HG02759 (cell line): ENCODE results near the gene SCN4A.
"Not testable (repeated sequence)": the region's sequence is repeated elsewhere in the genome, so short reads cannot be mapped to it uniquely, and the experiment has no call there.

Source experiments
- ATAC-seq: cut with Tn5 transposase; IDR thresholded peaks from one replicate; pipeline ENCODE4 v1.9.1; 2021; ENCODE audit warnings: mild to moderate bottlenecking, moderate library complexity; ENCODE audit not compliant: unreplicated experiment

Gene SCN4A

GRCh38 chr17:63986821-63987220 is 14.1 kb upstream of the SCN4A start:
- ATAC-seq, result no peak

GRCh38 chr17:63985387-63986140 is 12.8 kb upstream of the SCN4A start:
- no peak for ATAC-seq

GRCh38 chr17:63984651-63985386 is 12.1 kb upstream of the SCN4A start:
- ATAC-seq, result no peak

GRCh38 chr17:63984236-63984635 is 11.5 kb upstream of the SCN4A start:
- ATAC-seq, result no peak

- ATAC-seq, result no peak
Observed at GRCh38 chr17:63983320-63983719, 10.6 kb upstream of the SCN4A start.

GRCh38 chr17:63982641-63983040 is 9.9 kb upstream of the SCN4A start:
- ATAC-seq, result not testable (repeated sequence)

GRCh38 chr17:63978272-63979200 is 5.8 kb upstream of the SCN4A start:
- no peak for ATAC-seq

- no peak for ATAC-seq
Observed at GRCh38 chr17:63976702-63977101, 4.0 kb upstream of the SCN4A start.

- no peak for ATAC-seq
Observed at GRCh38 chr17:63975541-63976092, 2.9 kb upstream of the SCN4A start.

- no peak for ATAC-seq
Observed at GRCh38 chr17:63974594-63975192, 2.0 kb upstream of the SCN4A start.

GRCh38 chr17:63973930-63974593 is 1.3 kb upstream of the SCN4A start:
- no peak for ATAC-seq

- no peak for ATAC-seq
Observed at GRCh38 chr17:63973247-63973646, 529 bp upstream of the SCN4A start.

- ATAC-seq, result no peak
Observed at GRCh38 chr17:63969278-63969677, 3.4 kb downstream of the SCN4A start.

GRCh38 chr17:63967953-63968352 is 4.8 kb downstream of the SCN4A start:
- no peak for ATAC-seq

GRCh38 chr17:63966646-63967264 is 6.0 kb downstream of the SCN4A start:
- ATAC-seq, result no peak

- ATAC-seq, result no peak
Observed at GRCh38 chr17:63963123-63963522, 9.6 kb downstream of the SCN4A start.

GRCh38 chr17:63962298-63962744 is 10.4 kb downstream of the SCN4A start:
- no peak for ATAC-seq

- no peak for ATAC-seq
Observed at GRCh38 chr17:63961355-63962212, 11.1 kb downstream of the SCN4A start.

GRCh38 chr17:63960430-63960829 is 12.3 kb downstream of the SCN4A start:
- ATAC-seq, result no peak
